Panc1 (cell line): ENCODE measurements around the gene POU2AF1. TPM values are rescaled to one million over a fixed set of nuclear protein-coding genes. Genes with fewer than 3 reads are reported as not detected.
A peak's percentile ranks its signal among the peaks of the same experiment; 100 is the strongest.

Source experiments
- ATAC-seq: fragments of 200-7000 bp; cut with Tn5 transposase; 2 replicates; pipeline ENCODE4 v1.9.1; 2020; ENCODE audit warnings: mild to moderate bottlenecking, moderate library complexity
- BruUV-seq: library from RNA; stranded (reverse); fragments of 400-500 nt; replicated peaks from 2 replicates; lab custom pipeline; 2021; lab: Mats Ljungman, UMichigan
- CTCF ChIA-PET: fragments of 300-600 bp; sonication (Branson Sonifier 250); formaldehyde crosslinking; loops from one replicate; lab custom pipeline; 2022; ENCODE audit warnings: antibody characterized with exemption; lab: Charles Lee
- POLR2A ChIA-PET: fragments of 300-600 bp; sonication (Branson Sonifier 250); formaldehyde crosslinking; loops from one replicate; lab custom pipeline; 2022; ENCODE audit warnings: antibody characterized with exemption; lab: Charles Lee
- DNase-seq: peaks from one replicate; pipeline ENCODE4 v3.0.0-alpha.2; 2010; ENCODE audit warnings: low read depth, low spot score
- H3K27ac ChIP-seq: 2 replicates; pipeline ENCODE4 v1.5.1; 2011; ENCODE audit warnings: mild to moderate bottlenecking, low read length, inconsistent platforms
- H3K27me3 ChIP-seq: fragments of 200-500 bp; sonication (Bioruptor generic); 2 replicates; pipeline ENCODE4 v1.6.0; 2014; ENCODE audit warnings: low read length, inconsistent platforms; ENCODE audit not compliant: control insufficient read depth, insufficient read depth
- H3K36me3 ChIP-seq: fragments of 200-500 bp; sonication (Bioruptor generic); 2 replicates; pipeline ENCODE4 v1.5.1; 2014; ENCODE audit warnings: inconsistent platforms, mild to moderate bottlenecking, low read length, moderate library complexity; ENCODE audit not compliant: control insufficient read depth, insufficient read depth
- H3K4me1 ChIP-seq: 2 replicates; pipeline ENCODE4 v1.5.1; 2011; ENCODE audit warnings: inconsistent platforms, mild to moderate bottlenecking, low read length, moderate library complexity; ENCODE audit not compliant: control insufficient read depth, insufficient read depth
- H3K4me3 ChIP-seq, 2 experiments: 2 replicates each; pipeline ENCODE4 v1.5.1; 2011 to 2012; ENCODE audit warnings: low read depth in 2 of 2, low read length in 2 of 2, mild to moderate bottlenecking in 2 of 2, inconsistent platforms in 1 of 2, moderate library complexity in 1 of 2
- H3K9me3 ChIP-seq: fragments of 200-500 bp; sonication (Bioruptor generic); 2 replicates; pipeline ENCODE4 v1.5.1; 2014; ENCODE audit warnings: low read depth, mild to moderate bottlenecking, inconsistent platforms, low read length, moderate library complexity; ENCODE audit not compliant: control insufficient read depth, insufficient read depth
- CTCF ChIP-seq: fragments of 450-650 bp; IDR thresholded peaks from 2 replicates; pipeline ENCODE4 v1.5.1; 2017; ENCODE audit warnings: mild to moderate bottlenecking
- POLR2AphosphoS5 ChIP-seq: IDR thresholded peaks from 2 replicates; pipeline ENCODE4 v1.6.1; 2012; ENCODE audit warnings: mild to moderate bottlenecking, low read depth, low read length, moderate library complexity
- SIN3A ChIP-seq: IDR thresholded peaks from 2 replicates; pipeline ENCODE4 v1.6.1; 2012; ENCODE audit warnings: low read depth, mild to moderate bottlenecking, low read length, moderate library complexity, borderline replicate concordance; ENCODE audit not compliant: insufficient read depth
- TCF7L2 ChIP-seq: IDR thresholded peaks from 2 replicates; pipeline ENCODE4 v1.6.1; 2011; ENCODE audit warnings: mild to moderate bottlenecking, low read depth, low read length, inconsistent platforms
- in situ Hi-C: cut with HindIII; loops from 2 replicates; pipeline ENCODE4 v1.10.0; 2016; ENCODE audit warnings: low sequenced_read_pairs, low pct_unique_long_range_greater_than_20kb
- intact Hi-C: fragments of 100-400 bp; cut with micrococcal nuclease; formaldehyde crosslinking; loops from one replicate; pipeline ENCODE4 v1.10.0; 2022; ENCODE audit not compliant: unreplicated experiment
- total RNA-seq: library from RNA; stranded (reverse); gene quantifications from one replicate; pipeline ENCODE4 v1.2.1, GENCODE V29; 2021; ENCODE audit not compliant: unreplicated experiment
- TF ChIP-seq, protein P1 (sequence below), 2 experiments: IDR thresholded peaks; 2 replicates each; pipeline ENCODE4 v1.6.1; 2011 to 2012; ENCODE audit warnings: low read depth in 2 of 2, control low read depth in 1 of 2, low read length in 1 of 2, mild to moderate bottlenecking in 1 of 2, moderate library complexity in 1 of 2; ENCODE audit not compliant: insufficient read depth in 1 of 2

Gene POU2AF1
- total RNA-seq, 1 experiment from 2014 or later: 0.18 TPM

GRCh38 chr11:111308140-111308539 is 70.9 kb downstream of the POU2AF1 start:
- no peaks in the 10 kb centered on the region for H3K4me1 ChIP-seq
- H3K27ac ChIP-seq: no peak overlapping the region
- peaks cover 40% of the 10 kb centered on the region for H3K27me3 ChIP-seq
- intact Hi-C loops: no loop called here
- DNase-seq (no peak), ATAC-seq (no peak)
- in situ Hi-C loops: no loop called here
- no peak for TF ChIP-seq TCF7L2
- TF ChIP-seq, protein P1, sequence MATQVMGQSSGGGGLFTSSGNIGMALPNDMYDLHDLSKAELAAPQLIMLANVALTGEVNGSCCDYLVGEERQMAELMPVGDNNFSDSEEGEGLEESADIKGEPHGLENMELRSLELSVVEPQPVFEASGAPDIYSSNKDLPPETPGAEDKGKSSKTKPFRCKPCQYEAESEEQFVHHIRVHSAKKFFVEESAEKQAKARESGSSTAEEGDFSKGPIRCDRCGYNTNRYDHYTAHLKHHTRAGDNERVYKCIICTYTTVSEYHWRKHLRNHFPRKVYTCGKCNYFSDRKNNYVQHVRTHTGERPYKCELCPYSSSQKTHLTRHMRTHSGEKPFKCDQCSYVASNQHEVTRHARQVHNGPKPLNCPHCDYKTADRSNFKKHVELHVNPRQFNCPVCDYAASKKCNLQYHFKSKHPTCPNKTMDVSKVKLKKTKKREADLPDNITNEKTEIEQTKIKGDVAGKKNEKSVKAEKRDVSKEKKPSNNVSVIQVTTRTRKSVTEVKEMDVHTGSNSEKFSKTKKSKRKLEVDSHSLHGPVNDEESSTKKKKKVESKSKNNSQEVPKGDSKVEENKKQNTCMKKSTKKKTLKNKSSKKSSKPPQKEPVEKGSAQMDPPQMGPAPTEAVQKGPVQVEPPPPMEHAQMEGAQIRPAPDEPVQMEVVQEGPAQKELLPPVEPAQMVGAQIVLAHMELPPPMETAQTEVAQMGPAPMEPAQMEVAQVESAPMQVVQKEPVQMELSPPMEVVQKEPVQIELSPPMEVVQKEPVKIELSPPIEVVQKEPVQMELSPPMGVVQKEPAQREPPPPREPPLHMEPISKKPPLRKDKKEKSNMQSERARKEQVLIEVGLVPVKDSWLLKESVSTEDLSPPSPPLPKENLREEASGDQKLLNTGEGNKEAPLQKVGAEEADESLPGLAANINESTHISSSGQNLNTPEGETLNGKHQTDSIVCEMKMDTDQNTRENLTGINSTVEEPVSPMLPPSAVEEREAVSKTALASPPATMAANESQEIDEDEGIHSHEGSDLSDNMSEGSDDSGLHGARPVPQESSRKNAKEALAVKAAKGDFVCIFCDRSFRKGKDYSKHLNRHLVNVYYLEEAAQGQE (IDR thresholded peaks at IDR 0.05; ENCODE audit: insufficient read depth in 1 of 2, low read depth in 2 of 2, low read length in 1 of 2): no peak
- TF ChIP-seq POLR2AphosphoS5: no peak
- TF ChIP-seq SIN3A: no peak
- no peak for TF ChIP-seq CTCF
- no peak overlapping the region for H3K4me3 ChIP-seq
- ChIA-PET POLR2A (no interaction called here), CTCF (no interaction called here)
- no peaks in the 10 kb centered on the region for H3K9me3 ChIP-seq
- H3K36me3 ChIP-seq: no peaks in the 10 kb centered on the region
- no TSS peak for BruUV-seq

DNA sequence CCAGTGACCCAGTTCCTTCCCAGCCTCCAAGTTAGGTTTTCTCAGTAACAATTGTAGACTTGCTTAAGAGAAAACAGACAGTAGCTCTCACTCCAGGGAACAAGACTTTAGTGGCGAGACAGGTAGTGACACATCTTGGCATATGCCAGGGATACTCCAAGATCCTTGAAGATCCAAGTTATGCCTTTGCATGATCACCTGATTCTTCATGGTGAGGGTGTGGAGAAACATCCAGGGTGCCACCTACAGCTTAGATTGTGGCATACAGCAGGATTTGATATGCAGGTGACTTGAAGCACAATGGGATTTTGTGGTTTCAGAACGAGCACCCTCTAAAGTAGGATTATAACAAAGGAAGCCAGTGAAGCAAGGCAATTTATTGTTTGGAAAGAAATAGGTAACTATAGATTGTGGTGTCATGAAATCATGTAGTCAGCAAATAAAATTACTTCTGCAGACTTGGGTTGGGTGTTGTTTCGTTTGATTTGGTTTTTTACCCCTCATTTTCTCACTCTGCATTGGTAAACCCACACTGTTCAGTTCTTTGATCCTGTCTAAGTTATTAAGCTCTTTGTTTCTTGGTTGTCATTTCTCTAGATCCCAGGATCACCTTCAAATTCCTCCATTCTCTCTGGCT is 71.5 kb downstream of the POU2AF1 start:
- TF ChIP-seq, protein P1 (IDR thresholded peaks at IDR 0.05; ENCODE audit: insufficient read depth in 1 of 2, low read depth in 2 of 2, low read length in 1 of 2): no peak
- peak; percentile 11; the same call in 1 of the 2 replicates for TF ChIP-seq CTCF
- Histone ChIP-seq H3K27ac (no peak overlapping the region), H3K9me3 (no peaks in the 10 kb centered on the region), H3K4me3 (no peak overlapping the region), H3K36me3 (no peaks in the 10 kb centered on the region), H3K4me1 (no peaks in the 10 kb centered on the region), H3K27me3 (peaks cover 40% of the 10 kb centered on the region)
- intact Hi-C loops: no loop called here
- ChIA-PET POLR2A (no interaction called here), CTCF (no interaction called here)
- DNase-seq (no peak), ATAC-seq (no peak)
- BruUV-seq: no TSS peak
- in situ Hi-C loops: no loop called here
